GM18907 (cell line): Measurements from ENCODE around the gene SRP72.

Source experiments
- ATAC-seq: cut with Tn5 transposase; IDR thresholded peaks from one replicate; pipeline ENCODE4 v1.9.1; 2021; ENCODE audit warnings: mild to moderate bottlenecking, moderate library complexity; ENCODE audit not compliant: unreplicated experiment

The SRP72 gene

GRCh38 chr4:56540826-56541225, 73.4 kb downstream of the SRP72 start:
- no peak for ATAC-seq

- ATAC-seq, result peak; percentile 98
These were observed 77.2 kb downstream of the SRP72 start for GRCh38 chr4:56544573-56545131.

- no peak for ATAC-seq
These were observed 83.2 kb downstream of the SRP72 start for GRCh38 chr4:56550642-56551041.

GRCh38 chr4:56551516-56551915, 84.1 kb downstream of the SRP72 start:
- no peak for ATAC-seq

GRCh38 chr4:56552273-56552672, 84.9 kb downstream of the SRP72 start:
- no peak for ATAC-seq
